Tibial nerve (tissue), 4 donors: ENCODE results near the gene SHROOM1. TPM values are rescaled to one million over a fixed set of nuclear protein-coding genes. Genes with fewer than 3 reads are reported as not detected.
A peak's percentile ranks its signal among the peaks of the same experiment; 100 is the strongest.

Experiments
- DNase-seq, 2 donors: peaks; one replicate each; pipeline ENCODE4 v3.0.0-alpha.2; 2019; ENCODE audit warnings: low spot score in 2 of 2
- H3K27ac ChIP-seq, 4 donors: fragments of 200-600 bp; sonication (generic) in 3 of 4; one replicate each; pipeline ENCODE4 v1.5.1; 2017 to 2019; ENCODE audit warnings: mild to moderate bottlenecking in 1 of 4
- H3K27me3 ChIP-seq, 2 donors: fragments of 200-600 bp; sonication (generic) in 1 of 2; one replicate each; pipeline versions ENCODE4 v1.5.1 to v1.6.0; 2017 to 2019
- H3K36me3 ChIP-seq, 3 donors: fragments of 200-600 bp; sonication (generic); one replicate each; pipeline ENCODE4 v1.5.1; 2018 to 2019
- H3K4me1 ChIP-seq, 4 donors: fragments of 200-600 bp; sonication (generic) in 3 of 4; one replicate each; pipeline ENCODE4 v1.5.1; 2017 to 2019
- H3K4me3 ChIP-seq, 4 donors: fragments of 200-600 bp; sonication (generic) in 3 of 4; one replicate each; pipeline ENCODE4 v1.5.1; 2017 to 2019; ENCODE audit warnings: mild to moderate bottlenecking in 1 of 4, moderate library complexity in 1 of 4
- H3K9me3 ChIP-seq, 4 donors: fragments of 200-600 bp; sonication (generic) in 3 of 4; one replicate each; pipeline ENCODE4 v1.5.1; 2017 to 2019
- CTCF ChIP-seq, 5 experiments: fragments of 200-600 bp in 3 of 5; fragments of 450-650 bp in 2 of 5; sonication (generic) in 3 of 5; IDR thresholded peaks; one replicate each; pipeline ENCODE4 v1.5.1; 2016 to 2019; ENCODE audit warnings: antibody characterized with exemption in 5 of 5, mild to moderate bottlenecking in 3 of 5, moderate library complexity in 2 of 5
- EP300 ChIP-seq, 2 donors: sonication (generic); formaldehyde crosslinking; IDR thresholded peaks; one replicate each; pipeline ENCODE4 v1.6.1; 2017; ENCODE audit warnings: antibody characterized with exemption in 2 of 2, mild to moderate bottlenecking in 1 of 2
- POLR2A ChIP-seq, 2 donors: fragments of 450-650 bp; IDR thresholded peaks; one replicate each; pipeline ENCODE4 v1.6.1; 2017; ENCODE audit warnings: antibody characterized with exemption in 2 of 2, mild to moderate bottlenecking in 2 of 2, moderate library complexity in 2 of 2
- WGBS, 2 donors: methylation state at CpG; one replicate each; pipeline ENCODE4 v1.1.5; 2018; 5-methylcytosine and 5-hydroxymethylcytosine counted together
- total RNA-seq, 4 donors: library from RNA; depleted of rRNA; stranded (reverse); fragments of >200 nt; gene quantifications; one replicate each; pipeline ENCODE4 v1.1.0, GENCODE V29; 2016

SHROOM1 gene
- total RNA-seq, 4 donors from 2014 or later = 29.1 to 67.5 (median 38.5) TPM

GRCh38 chr5:132813599-132814502 is 16.6 kb downstream of the SHROOM1 start:
- TF ChIP-seq EP300 (IDR thresholded peaks at IDR 0.05) (no peak), CTCF (IDR thresholded peaks at IDR 0.05) (peak in 1 of 5 experiments; percentile 14), POLR2A (IDR thresholded peaks at IDR 0.05) (no peak)
- H3K27me3 ChIP-seq = peaks cover 5 to 66% of the 10 kb centered on the region in 2 donors

GRCh38 chr5:132812781-132813598 is 17.5 kb downstream of the SHROOM1 start, which contains the start of gene SOWAHA:
Gene SOWAHA (plus strand): TSS chr5:132813302. CDS start chr5:132813622, 320 bp downstream.
- Histone ChIP-seq H3K4me3 (peak within 1 kb of the TSS in 3 of 4 donors; percentile 16 to 49 (median 44)), H3K36me3 (no peaks in the 10 kb centered on the region), H3K4me1 (peaks cover 0 to 19% (median 3%) of the 10 kb centered on the region in 4 donors), H3K27ac (peak within 1 kb of the TSS in 3 of 4 donors; percentile 5 to 82 (median 76)), H3K27me3 (peaks cover 5 to 64% of the 10 kb centered on the region in 2 donors), H3K9me3 (no peaks in the 10 kb centered on the region)
- TF ChIP-seq CTCF (IDR thresholded peaks at IDR 0.05) = no peak
- DNase-seq = no peak
- WGBS, 2 donors = 7 to 8% methylated on average over 26 to 34 of the region's 68 CpGs

More at GRCh38 chr5:132813599-132814502, 16.6 kb downstream of the SHROOM1 start:
- peak overlapping the region in 3 of 4 donors; percentile 16 to 49 (median 44) for H3K4me3 ChIP-seq
- DNase-seq = no peak
- H3K4me1 ChIP-seq = peaks cover 0 to 19% (median 3%) of the 10 kb centered on the region in 4 donors
- 4% methylated on average over 27 to 53 of the region's 110 CpGs for WGBS, 2 donors
- H3K36me3 ChIP-seq = no peaks in the 10 kb centered on the region
- H3K27ac ChIP-seq = peak overlapping the region in 3 of 4 donors; percentile 5 to 82 (median 76)
- no peaks in the 10 kb centered on the region for H3K9me3 ChIP-seq

GRCh38 chr5:132812123-132812765 is 18.2 kb downstream of the SHROOM1 start:
- Histone ChIP-seq H3K36me3 (no peaks in the 10 kb centered on the region), H3K9me3 (no peaks in the 10 kb centered on the region), H3K4me3 (no peak overlapping the region), H3K27me3 (peaks cover 5 to 64% of the 10 kb centered on the region in 2 donors), H3K4me1 (peaks cover 0 to 19% (median 3%) of the 10 kb centered on the region in 4 donors), H3K27ac (no peak overlapping the region)
- DNase-seq = no peak
- no peak for TF ChIP-seq CTCF (IDR thresholded peaks at IDR 0.05)
- TF ChIP-seq EP300 (IDR thresholded peaks at IDR 0.05) = no peak
- TF ChIP-seq POLR2A (IDR thresholded peaks at IDR 0.05) = no peak
- 44 to 51% methylated on average over 18 of the region's 18 CpGs for WGBS, 2 donors

GRCh38 chr5:132810605-132811004 is 19.8 kb downstream of the SHROOM1 start:
- no peak for DNase-seq
- TF ChIP-seq EP300 (IDR thresholded peaks at IDR 0.05) = no peak
- no peak for TF ChIP-seq POLR2A (IDR thresholded peaks at IDR 0.05)
- no peak for TF ChIP-seq CTCF (IDR thresholded peaks at IDR 0.05)
- H3K9me3 ChIP-seq = no peaks in the 10 kb centered on the region
- WGBS, 2 donors = 88 to 89% methylated on average over 5 of the region's 5 CpGs
- H3K36me3 ChIP-seq = no peaks in the 10 kb centered on the region
- H3K27me3 ChIP-seq = peaks cover 5 to 71% of the 10 kb centered on the region in 2 donors
- peaks cover 0 to 19% (median 3%) of the 10 kb centered on the region in 4 donors for H3K4me1 ChIP-seq
- no peak overlapping the region for H3K4me3 ChIP-seq
- H3K27ac ChIP-seq = no peak overlapping the region
